K562 (cell line): ENCODE results near the gene SNRNP70. TPM values are rescaled to one million over a fixed set of nuclear protein-coding genes. Genes with fewer than 3 reads are reported as not detected.

Source experiments
- ATAC-seq: fragments of 200-7000 bp; cut with Tn5 transposase; 3 replicates; pipeline ENCODE4 v1.9.1; 2020; ENCODE audit warnings: moderate library complexity
- BruUV-seq: library from RNA; stranded (reverse); fragments of 400-500 nt; replicated peaks from 2 replicates; lab custom pipeline; 2021; lab: Mats Ljungman, UMichigan
- CTCF ChIA-PET: fragments of 300-600 bp; formaldehyde crosslinking; extraction: SDS; loops from one replicate; lab custom pipeline; 2021; ENCODE audit warnings: low intra/inter-chr PET ratio; lab: Yijun Ruan, JAX
- POLR2A ChIA-PET: fragments of 300-600, 350-650 bp; sonication (Branson Sonifier 250); formaldehyde crosslinking; extraction: SDS; loops from one replicate; lab custom pipeline; 2021; ENCODE audit warnings: antibody characterized with exemption, inconsistent platforms; lab: Yijun Ruan, JAX
- DNase-seq, 4 experiments: peaks; one replicate each; pipeline versions ENCODE4 v3.0.0 to v3.0.0-alpha.2; 2011 to 2018; ENCODE audit warnings: low spot score in 3 of 4, mixed read lengths in 3 of 4; ENCODE audit errors: extremely low read depth in 1 of 4
- FAIRE-seq: peaks from 2 replicates; lab custom pipeline; 2011; peaks lifted over from hg19 to GRCh38; lab: Jason Lieb, UNC
- H2AFZ ChIP-seq: 2 replicates; pipeline ENCODE4 v1.6.0; 2011; ENCODE audit warnings: low read depth, low read length, control low read depth, inconsistent platforms
- H3K27ac ChIP-seq: fragments of 200-600 bp; 3 replicates; pipeline ENCODE4 v1.8.0; 2011; ENCODE audit warnings: low read depth, mild to moderate bottlenecking, control low read depth, inconsistent platforms, low read length, moderate library complexity, mixed read lengths; ENCODE audit errors: extremely low read depth
- H3K27me3 ChIP-seq, 2 experiments: fragments of 300-600 bp in 1 of 2; 2 replicates in 1 of 2; 3 replicates in 1 of 2; pipeline versions ENCODE4 v1.6.0 to v1.8.0; 2011; ENCODE audit warnings: inconsistent platforms in 2 of 2, low read length in 2 of 2, mild to moderate bottlenecking in 1 of 2, mixed read lengths in 1 of 2, moderate library complexity in 1 of 2; ENCODE audit not compliant: control insufficient read depth in 2 of 2, insufficient read depth in 2 of 2
- H3K36me3 ChIP-seq: fragments of 300-600 bp; 3 replicates; pipeline ENCODE4 v1.8.0; 2011; ENCODE audit warnings: mild to moderate bottlenecking, low read length, inconsistent platforms; ENCODE audit not compliant: control insufficient read depth, insufficient read depth
- H3K4me1 ChIP-seq, 2 experiments: fragments of 200-600 bp in 1 of 2; replicated peaks in 1 of 2; 2 replicates in 1 of 2; 3 replicates in 1 of 2; pipeline versions ENCODE4 v1.5.1 to v1.8.0; 2011; ENCODE audit warnings: inconsistent platforms in 2 of 2, low read length in 2 of 2, mild to moderate bottlenecking in 1 of 2, mixed read lengths in 1 of 2, moderate library complexity in 1 of 2; ENCODE audit not compliant: control insufficient read depth in 2 of 2, insufficient read depth in 2 of 2
- H3K4me2 ChIP-seq: 2 replicates; pipeline ENCODE4 v1.6.1; 2011; ENCODE audit warnings: low read length, control low read depth, inconsistent platforms, mixed read lengths; ENCODE audit not compliant: insufficient read depth
- H3K4me3 ChIP-seq: fragments of 200-600 bp; sonication (generic), shearing (Covaris generic); 2 replicates; pipeline ENCODE4 v1.5.1; 2016; ENCODE audit warnings: control low read depth, inconsistent platforms
- H3K79me2 ChIP-seq: fragments of 200-600 bp; 3 replicates; pipeline ENCODE4 v1.8.0; 2011; ENCODE audit warnings: low read length, inconsistent platforms; ENCODE audit not compliant: control insufficient read depth, insufficient read depth
- H3K9ac ChIP-seq, 2 experiments: 2 replicates each; pipeline versions ENCODE4 v1.6.0 to v1.6.1; 2011; ENCODE audit warnings: low read depth in 2 of 2, low read length in 2 of 2, control low read depth in 1 of 2, inconsistent platforms in 1 of 2, mild to moderate bottlenecking in 1 of 2, mixed read lengths in 1 of 2; ENCODE audit not compliant: insufficient read depth in 1 of 2
- H3K9me1 ChIP-seq: one replicate; pipeline ENCODE4 v1.6.0; 2011; ENCODE audit warnings: inconsistent platforms, mild to moderate bottlenecking, low read length, moderate library complexity; ENCODE audit not compliant: control insufficient read depth, insufficient read depth
- H3K9me3 ChIP-seq: replicated peaks from 2 replicates; pipeline ENCODE4 v1.5.1; 2011; ENCODE audit warnings: low read depth, low read length, inconsistent platforms; ENCODE audit not compliant: control insufficient read depth, insufficient read depth
- H4K20me1 ChIP-seq: replicated peaks from 2 replicates; pipeline ENCODE4 v1.6.1; 2011; ENCODE audit warnings: low read length, inconsistent platforms, mixed read lengths; ENCODE audit not compliant: control insufficient read depth, insufficient read depth
- RBFOX2 ChIP-seq: fragments of 200-400 bp; formaldehyde crosslinking; IDR thresholded peaks from 2 replicates; pipeline ENCODE4 v1.6.1; 2017; ENCODE audit warnings: low read depth, mild to moderate bottlenecking, low read length, moderate library complexity
- RBM22 ChIP-seq: fragments of 200-400 bp; formaldehyde crosslinking; IDR thresholded peaks from 2 replicates; pipeline ENCODE4 v1.6.1; 2018; ENCODE audit warnings: low read length, low read depth; ENCODE audit not compliant: poor library complexity, severe bottlenecking
- THRB ChIP-seq: fragments of 450-650 bp; formaldehyde crosslinking; conservative IDR thresholded peaks from 2 replicates; pipeline ENCODE4 v1.4.0; 2022; ENCODE audit warnings: mild to moderate bottlenecking, missing genetic modification characterization
- ZNF124 ChIP-seq: sonication (generic); formaldehyde crosslinking; IDR thresholded peaks from 2 replicates; pipeline ENCODE4 v1.8.1; 2022; ENCODE audit warnings: missing genetic modification reagents
- ZNF263 ChIP-seq: sonication (generic); formaldehyde crosslinking; IDR thresholded peaks from 2 replicates; pipeline ENCODE4 v1.8.0; 2022; ENCODE audit warnings: mild to moderate bottlenecking, missing genetic modification reagents, borderline replicate concordance
- ZNF740 ChIP-seq, 3 experiments: fragments of 200-800 bp in 1 of 3; sonication (Bioruptor generic) in 1 of 3; sonication (generic) in 1 of 3; formaldehyde crosslinking in 1 of 3; IDR thresholded peaks; 2 replicates each; pipeline versions ENCODE4 v1.6.1 to v1.8.0; 2016 to 2022; ENCODE audit warnings: mild to moderate bottlenecking in 2 of 3, missing compliant biosample characterization in 2 of 3, missing genetic modification characterization in 2 of 3, missing genetic modification reagents in 1 of 3
- WGBS: fragments of 100-300 bp; shearing (Covaris generic); methylation state at CpG from one replicate; pipeline ENCODE4 v1.1.6; 2016; ENCODE audit warnings: low coverage, mixed read lengths; ENCODE audit not compliant: insufficient coverage; ENCODE audit errors: missing lambda C conversion rate; 5-methylcytosine and 5-hydroxymethylcytosine counted together
- in situ Hi-C: fragments of 300-500 bp; cut with MboI; formaldehyde crosslinking; loops from 4 replicates; pipeline ENCODE4 v1.15.0; 2018; ENCODE audit warnings: inconsistent platforms, mixed read lengths
- intact Hi-C: fragments of 100-400 bp; cut with micrococcal nuclease; formaldehyde crosslinking; loops from 2 replicates; pipeline ENCODE4 v1.14.2; 2022
- polyA plus RNA-seq, 8 experiments: library from polyadenylated mRNA; depleted of rRNA in 4 of 8; stranded (reverse) in 5 of 8; unstranded in 3 of 8; fragments of >200 nt; fragmentation: Nextera tagmentation in 2 of 8; fragmentation: Illumina TruSeq in 1 of 8; extraction: Ambion mirVana in 2 of 8; extraction: Trizol in 1 of 8; gene quantifications; 2 replicates each; pipeline versions ENCODE4 v1.2.1 to v1.2.3, GENCODE V29; 2011 to 2014; ENCODE audit warnings: inconsistent platforms in 1 of 8, missing spikeins in 1 of 8
- total RNA-seq, 7 experiments: library from RNA; depleted of rRNA in 6 of 7; stranded (reverse); fragments of >200 nt in 6 of 7; fragmentation: Illumina TruSeq in 2 of 7; extraction: Trizol in 2 of 7; gene quantifications; 2 replicates each; pipeline versions ENCODE4 v1.2.1 to v1.2.3, GENCODE V29; 2011 to 2021; ENCODE audit warnings: low replicate concordance in 1 of 7

SNRNP70 gene
- total and polyA plus RNA-seq, 9 of the 15 experiments (the other 6 are each of a cell fraction or from before 2014, with no cell fraction given), result 2.8 to 496 (median 136) TPM

- Histone ChIP-seq H3K9me3 (no peaks in the 10 kb centered on the region), H3K27ac (no peak overlapping the region), H3K9ac (peak overlapping the region in 1 of 2 experiments; percentile 39; a peak in 1 of 4 replicates), H3K9me1 (peaks cover 11% of the 10 kb centered on the region), H3K36me3 (peaks cover 98% of the 10 kb centered on the region), H3K4me3 (no peak overlapping the region), H3K4me2 (no peak overlapping the region), H3K27me3 (no peaks in the 10 kb centered on the region), H3K79me2 (peaks cover 25% of the 10 kb centered on the region), H2AFZ (no peak overlapping the region), H3K4me1 (peaks cover 0 to 48% of the 10 kb centered on the region in 2 experiments; a peak in 3 of 5 replicates), H4K20me1 (peaks cover 17% of the 10 kb centered on the region)
- in situ Hi-C loops (no loop called here), intact Hi-C loops (no loop called here)
- 85% methylated on average over 9 of the region's 33 CpGs for WGBS
- DNase-seq (peak in 1 of 4 experiments; percentile 19), FAIRE-seq (no peak), ATAC-seq (no peak)
- no TSS peak for BruUV-seq
- POLR2A ChIA-PET, result interaction anchor here (0.7 to 1.1 kb wide), 2 partner anchors 10 to 105 kb away, joined by 3 read pairs; partner anchors contain the start of gene LIN7B
- TF ChIP-seq ZNF263 (CRISPR knock-in tag), result no peak
- peak; percentile 1 for TF ChIP-seq RBM22
- TF ChIP-seq ZNF740 (CRISPR knock-in tag; IDR thresholded peaks at IDR 0.05), result no peak
- 0 out of 4 replicates have a peak, but pooled peaks of 1 of the 2 experiments have one; percentile 33 for TF ChIP-seq ZNF740 (tag; IDR thresholded peaks at IDR 0.05)
- TF ChIP-seq RBFOX2, result peak; percentile 41
- no peak for TF ChIP-seq THRB
- TF ChIP-seq ZNF124 (CRISPR knock-in tag), result no peak
- CTCF ChIA-PET, result no interaction called here
These were observed 18.3 kb downstream of the SNRNP70 start for GRCh38 chr19:49103331-49104085.
